NCI-H510A treated with DMSO at 0.1 percent for 48 hours (cell line): ENCODE data around the gene CLIC1.
A peak's percentile ranks its signal among the peaks of the same experiment; 100 is the strongest.

Experiments used
- DNase-seq: peaks from one replicate; lab custom pipeline; 2025; lab: John Stamatoyannopoulos, UW

The CLIC1 gene

DNA sequence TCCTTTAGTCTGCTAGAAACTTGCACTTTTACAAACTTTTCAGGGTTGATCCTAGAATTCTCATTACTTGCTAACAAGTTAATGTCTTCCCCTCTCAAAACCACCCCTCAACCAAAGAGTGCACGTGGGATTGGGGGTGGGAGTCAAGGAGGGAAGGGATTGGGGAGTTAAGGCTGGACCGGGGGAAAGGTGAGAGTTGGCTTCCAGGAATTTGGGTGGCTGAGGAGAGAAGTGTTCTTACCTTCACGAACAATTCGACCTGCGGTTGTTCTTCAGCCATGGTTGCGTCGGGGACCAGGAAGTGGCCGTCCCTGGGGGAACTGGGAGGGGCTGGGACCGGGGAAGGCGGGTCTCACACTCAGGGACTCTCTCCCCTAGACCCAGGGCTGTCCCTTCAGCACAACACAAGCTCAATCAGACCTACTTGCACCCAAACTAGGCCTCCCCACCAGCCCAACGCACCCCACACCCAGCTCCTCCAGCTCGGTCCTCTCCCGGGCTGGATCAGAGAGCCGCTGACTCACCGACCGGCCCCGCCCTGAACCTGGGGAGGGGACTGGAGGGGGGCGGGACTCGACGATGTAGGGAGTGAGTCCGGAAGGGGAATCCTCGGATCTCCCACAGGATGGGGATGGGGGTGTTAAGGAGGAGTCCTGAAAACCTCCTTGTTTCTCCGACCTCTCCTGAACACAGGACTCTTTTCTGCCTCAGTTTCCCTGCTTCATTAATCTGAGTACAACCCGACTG lies at the start of gene CLIC1:
Gene CLIC1 (minus strand): TSS at position 510 of the 747 bp plus-strand sequence. CDS start 230 bp downstream, at position 280.
- DNase-seq: peak; percentile 97

DNA sequence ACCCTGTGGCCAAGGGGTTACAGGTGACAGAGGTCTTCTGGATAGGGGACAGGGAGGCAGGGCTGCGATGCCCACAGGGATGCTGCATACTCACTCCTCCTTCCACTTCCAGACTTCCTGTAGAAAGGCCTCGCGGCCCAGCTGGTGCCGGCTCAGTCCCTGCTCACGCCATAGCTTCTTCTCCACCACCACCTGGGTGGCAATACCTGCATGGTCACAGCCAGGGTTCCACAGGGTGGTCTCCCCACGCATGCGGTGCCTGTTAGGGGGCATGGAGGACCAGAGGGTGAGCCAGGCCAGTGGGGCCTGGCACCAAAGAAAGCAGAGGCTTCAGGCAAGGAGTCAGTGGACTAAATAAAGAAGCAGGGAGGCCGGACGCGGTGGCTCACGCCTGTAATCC lies 49.1 kb upstream of the CLIC1 start:
- no peak for DNase-seq

DNA sequence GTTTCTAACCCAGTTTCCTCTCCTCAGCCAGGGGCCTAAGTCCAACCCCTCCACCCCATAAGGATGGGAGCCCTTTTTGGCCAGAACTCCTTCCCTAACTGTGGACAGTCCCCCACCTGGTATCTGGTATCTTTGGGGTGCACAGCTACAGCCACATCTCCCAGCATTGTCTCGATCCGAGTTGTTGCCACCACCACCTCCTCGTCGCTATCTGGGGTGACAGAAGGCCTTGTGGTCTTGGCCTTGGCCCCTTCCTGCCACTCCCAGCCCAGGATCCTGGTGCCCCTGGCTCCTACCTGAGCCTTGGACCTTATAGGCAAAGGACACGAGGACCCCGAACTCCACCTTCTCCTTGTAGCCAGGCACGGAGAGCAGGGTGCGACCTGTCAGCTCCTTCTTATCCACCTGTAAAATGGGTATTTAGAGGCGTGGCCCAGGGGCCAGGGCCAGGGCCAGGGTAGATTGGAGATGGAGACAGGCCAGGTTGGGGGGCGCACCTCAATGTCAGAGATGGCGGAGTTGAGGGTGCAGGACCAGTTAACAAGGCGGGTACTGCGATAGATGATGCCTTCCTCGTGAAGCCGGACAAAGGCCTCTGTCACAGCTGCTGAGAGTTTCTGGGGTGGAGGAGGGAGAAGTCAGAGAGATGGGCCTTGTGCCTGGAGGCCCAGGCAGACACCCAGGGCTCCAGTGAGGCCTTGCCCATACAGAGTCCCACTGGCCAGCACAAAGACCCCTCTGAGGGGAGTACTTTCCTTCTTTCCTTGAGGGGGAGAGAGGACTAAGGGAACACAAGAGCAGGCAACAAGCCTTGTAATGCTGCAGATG lies 48.0 kb upstream of the CLIC1 start:
- no peak for DNase-seq

DNA sequence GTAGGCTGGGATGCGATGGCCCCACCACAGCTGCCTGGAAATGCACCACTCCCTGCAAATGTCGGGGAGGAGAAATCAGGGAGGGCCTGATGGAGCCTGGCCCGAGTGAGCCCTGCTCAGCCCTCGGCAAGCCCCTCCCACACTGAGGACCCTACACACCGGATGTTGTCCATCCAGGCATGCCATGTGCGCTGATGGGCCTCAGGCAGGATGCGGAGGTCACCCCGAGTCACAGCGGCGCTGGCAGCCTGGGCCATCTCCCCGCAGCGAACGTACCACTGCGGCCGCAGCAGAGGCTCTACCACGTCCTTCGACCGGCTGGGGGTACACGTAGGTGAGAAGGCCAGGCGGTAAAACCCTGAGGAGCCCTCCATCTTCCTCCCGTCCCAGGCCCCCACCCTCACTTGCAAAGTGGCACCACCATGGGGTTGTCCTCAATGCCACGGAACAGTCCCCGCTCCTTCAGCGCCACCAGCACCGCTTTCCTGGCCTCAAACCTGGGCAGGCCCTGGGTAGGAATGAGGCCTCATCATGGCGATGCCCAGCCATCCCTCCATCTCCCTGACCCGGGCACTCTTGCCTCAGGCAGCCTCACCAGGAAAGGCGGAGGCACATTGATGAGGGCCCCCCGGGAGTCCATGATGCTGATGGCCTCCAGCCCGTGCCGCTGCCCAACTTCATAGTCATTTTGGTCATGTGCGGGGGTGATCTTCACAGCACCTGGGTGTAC lies 46.0 kb upstream of the CLIC1 start:
- no peak for DNase-seq

DNA sequence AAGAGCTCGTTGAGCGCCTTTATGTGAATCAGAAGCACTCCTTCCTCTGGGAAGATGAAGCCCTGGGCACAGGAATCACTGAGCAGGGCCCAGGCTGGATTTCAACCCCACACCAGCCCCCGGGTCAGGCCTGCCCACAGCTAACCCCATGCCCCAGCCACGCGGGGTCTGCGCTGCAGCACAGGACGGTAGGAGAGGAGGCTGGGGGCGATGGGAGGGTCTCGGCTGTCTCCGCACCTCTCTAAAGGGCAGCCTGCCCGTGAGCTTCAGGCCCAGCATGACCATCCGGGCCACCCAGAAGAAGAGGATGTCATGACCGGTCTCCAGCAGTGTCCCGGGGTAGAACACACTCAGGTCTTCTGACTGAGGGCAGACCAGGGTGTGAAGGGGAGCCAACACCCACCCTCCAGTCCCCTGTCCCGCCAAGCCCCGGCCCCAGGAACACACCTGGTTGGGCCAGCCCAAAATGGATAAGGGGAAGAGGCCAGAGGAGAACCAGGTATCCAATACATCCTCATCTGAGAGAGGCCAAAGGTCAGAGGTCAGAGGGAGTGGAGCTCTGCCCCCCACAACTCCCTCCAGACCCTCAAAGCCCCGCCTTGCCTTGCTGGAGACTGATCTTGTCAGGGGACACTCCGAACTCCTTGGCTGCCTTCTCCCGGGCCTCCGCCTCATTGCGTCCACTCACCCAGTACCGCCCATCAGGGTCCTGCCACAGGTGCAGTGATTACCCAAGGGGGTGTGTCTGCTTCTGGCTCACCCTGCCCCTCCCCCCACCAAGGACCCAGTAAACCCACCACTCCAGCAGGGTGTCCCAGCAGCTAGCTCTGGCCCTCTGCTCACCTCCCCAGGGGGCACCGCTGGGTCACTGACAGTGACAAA lies 45.2 kb upstream of the CLIC1 start:
- DNase-seq: no peak

DNA sequence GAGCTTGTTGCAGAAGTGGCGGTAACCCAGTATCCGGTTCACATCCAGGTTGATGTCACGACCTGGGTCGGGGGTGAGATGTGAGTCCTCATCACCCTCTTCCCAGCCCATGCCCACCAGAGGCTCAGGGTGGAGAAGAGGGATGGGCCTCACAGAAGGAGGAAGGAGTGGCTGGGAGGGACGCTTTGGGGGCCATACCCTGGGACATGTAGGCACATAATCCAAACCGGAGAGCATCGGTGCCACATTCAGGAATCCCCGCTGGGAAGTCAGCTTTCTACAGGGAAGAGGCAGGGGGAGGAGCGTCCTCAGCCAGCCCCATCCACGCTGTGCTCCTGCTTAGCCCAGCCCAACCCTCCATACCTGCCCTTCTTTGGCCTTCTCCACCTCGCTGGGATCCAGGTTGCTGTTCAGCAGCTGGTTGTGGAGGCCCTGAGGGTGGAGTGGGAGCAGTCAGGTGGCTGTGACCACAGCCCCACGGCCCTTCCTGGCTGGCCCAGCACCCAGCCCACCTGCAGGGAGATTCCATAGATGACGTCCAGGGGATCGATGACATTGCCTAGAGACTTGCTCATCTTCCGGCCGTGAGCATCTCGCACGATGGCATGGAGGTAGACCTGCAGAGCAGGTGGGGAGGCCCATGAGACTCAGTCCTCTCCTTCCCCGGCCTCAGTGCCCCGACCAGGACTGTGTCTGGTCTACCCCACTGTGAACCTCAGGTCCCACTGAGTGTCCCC lies 44.3 kb upstream of the CLIC1 start:
- no peak for DNase-seq

DNA sequence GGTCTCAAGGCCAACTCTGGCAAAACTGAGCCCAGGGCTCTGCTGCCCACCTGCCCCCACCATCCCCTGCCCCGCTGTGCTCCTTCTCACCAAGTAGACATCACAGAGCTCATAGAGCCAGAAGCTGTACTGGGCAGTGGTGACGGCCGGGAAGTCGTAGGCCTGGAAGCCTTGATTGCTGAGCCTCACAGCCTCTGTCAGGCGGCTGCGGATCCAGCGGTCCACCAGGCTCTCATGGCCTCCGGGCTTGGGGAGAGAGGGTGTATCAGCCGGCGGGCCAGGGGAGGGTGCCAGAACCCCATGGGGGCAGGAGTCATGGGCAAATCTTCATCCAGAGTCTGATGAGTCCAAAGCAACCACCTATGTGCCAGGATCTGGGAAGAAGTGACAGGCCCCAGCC lies 43.6 kb upstream of the CLIC1 start:
- no peak for DNase-seq

DNA sequence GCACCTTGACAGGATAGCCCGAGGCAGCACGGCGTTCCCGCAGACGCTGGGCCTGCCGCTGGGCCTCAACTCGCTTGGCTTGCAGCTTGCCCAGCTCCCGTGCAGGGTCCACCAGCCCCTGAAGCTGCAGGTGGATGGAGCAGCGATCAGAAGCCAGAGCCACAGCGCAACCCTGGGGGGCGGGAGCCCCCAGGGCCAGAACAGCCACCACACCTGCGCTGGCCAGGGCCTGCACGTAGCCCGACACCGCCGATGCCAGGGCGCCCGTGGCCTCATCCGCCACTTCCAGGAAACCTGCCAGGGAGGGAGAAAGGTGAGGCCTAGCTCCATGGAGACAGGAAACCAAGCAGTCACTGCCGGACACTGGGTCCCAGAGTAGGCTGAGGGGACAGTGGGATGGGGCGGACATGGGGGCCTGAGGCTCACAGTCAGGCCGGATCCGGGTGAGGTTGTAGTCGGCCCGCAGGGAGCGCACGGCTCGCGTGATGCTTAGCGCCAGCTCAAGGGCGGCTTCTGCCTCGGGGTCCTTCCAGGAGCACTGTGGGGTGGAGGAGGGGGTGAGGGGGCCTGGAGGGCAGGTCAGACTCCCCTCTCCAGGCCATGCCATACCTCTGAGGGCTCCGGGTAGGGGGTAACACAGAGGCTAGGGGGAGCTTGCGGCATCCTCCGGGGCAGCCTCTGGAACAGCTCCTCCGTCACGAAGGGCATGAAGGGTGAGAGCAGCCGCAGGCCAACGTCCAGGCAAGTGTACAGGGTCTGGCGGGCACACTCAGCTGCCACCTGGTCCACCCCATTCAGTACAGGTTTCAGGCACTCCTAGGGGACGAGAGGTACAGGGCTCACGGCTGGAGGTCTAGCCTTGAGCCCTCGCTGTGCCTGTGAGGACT lies 42.9 kb upstream of the CLIC1 start:
- no peak for DNase-seq

DNA sequence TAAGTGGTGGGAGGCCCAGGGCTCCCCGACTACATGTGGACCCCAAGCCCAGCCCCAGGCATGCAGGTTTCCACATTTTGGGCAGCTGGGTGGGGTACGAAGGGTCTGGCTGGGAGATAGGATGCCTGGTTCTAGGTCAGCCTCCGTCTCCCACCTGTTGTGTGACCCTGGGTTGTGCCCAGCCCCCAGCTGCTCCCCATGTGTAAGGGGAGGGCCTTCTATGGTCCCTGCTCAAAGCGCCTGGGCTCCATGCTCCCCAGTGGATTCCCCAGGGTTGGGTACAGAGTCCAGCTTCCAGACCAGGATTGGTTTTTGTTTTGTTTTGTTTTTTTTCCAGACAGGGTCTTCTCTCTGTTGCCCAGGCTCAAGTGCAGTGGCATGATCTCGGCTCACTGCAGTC lies 41.9 kb upstream of the CLIC1 start:
- no peak for DNase-seq

DNA sequence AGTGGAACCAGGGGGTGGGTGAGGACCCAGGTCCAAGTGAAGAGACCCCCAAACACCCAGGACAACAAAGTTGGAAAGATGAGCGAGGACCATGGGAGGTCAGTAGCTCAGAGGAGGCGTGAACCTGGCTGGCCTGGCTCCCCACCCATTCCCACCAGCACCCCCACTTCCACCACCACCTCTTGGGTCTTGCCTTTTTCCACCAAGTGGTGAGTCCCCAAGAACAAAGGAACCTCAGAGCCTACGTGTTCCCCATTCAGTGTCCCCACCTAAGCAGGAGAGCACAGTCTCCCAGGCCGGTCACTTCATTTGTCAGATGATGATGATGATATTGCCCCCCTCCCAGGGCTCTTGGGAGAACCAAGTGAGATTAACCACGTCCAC lies 41.3 kb upstream of the CLIC1 start:
- DNase-seq: no peak

DNA sequence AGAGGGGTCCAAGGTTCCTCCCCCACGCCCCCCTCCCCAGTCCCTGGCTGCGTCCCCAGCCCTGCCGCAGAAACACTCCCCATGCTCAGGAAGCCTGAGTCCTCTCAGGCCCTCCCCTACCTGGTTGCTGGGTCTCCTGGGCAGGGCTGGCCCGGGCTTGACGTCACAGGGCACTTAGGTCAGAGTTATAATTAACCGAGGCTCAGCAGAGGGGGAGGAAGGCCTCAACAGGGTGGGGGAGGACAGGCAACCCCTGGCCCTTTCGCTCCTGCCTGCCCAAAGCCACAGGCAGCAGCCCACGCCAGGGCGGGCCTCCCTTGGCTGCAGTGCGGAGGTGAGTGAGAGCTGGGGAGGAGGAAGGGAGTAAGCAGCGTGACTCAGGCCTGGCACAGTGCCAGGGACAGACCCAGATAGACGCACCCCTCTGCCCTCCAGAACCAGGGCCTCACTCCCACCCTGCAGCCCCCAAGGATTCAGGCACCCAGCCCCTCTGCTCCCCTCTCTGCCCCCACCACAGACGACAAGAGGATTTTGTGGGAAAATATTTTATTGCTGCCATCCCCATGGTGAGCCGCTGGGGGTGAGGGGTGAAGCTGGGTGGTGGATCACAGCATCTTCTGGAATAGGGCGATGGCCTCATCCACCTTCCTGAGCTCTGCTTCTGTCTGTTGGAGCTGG lies 40.8 kb upstream of the CLIC1 start, which contains the start of gene VWA7:
Gene VWA7 (minus strand): TSS at position 340 of the 678 bp plus-strand sequence. CDS start 549 bp downstream, outside the sequence.
- peak; percentile 97 for DNase-seq

DNA sequence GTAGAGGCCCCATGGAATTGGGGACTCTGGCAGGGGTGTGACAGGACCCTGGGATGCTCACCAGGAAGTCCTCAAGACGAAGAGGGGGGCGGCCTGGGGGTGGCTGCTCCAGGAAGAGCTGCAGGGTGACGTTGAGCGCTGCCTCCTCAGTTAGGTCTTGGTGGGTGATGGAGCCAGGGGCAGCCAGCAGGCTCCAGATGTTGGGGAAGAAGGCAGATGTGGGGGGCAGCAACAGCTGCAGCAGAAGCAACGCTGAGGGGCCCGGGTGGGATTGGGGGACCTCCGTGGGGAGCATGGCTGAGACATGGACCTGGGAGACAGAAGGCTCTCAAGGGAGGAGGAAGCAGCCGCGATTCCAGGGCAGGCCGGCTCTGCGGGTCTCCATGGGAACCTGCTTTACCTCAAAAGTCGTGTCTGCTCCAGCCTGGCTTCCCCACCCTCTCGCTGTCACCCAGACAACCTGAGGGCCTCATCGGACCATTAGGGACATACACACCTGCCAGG lies 40.2 kb upstream of the CLIC1 start:
- DNase-seq: no peak

DNA sequence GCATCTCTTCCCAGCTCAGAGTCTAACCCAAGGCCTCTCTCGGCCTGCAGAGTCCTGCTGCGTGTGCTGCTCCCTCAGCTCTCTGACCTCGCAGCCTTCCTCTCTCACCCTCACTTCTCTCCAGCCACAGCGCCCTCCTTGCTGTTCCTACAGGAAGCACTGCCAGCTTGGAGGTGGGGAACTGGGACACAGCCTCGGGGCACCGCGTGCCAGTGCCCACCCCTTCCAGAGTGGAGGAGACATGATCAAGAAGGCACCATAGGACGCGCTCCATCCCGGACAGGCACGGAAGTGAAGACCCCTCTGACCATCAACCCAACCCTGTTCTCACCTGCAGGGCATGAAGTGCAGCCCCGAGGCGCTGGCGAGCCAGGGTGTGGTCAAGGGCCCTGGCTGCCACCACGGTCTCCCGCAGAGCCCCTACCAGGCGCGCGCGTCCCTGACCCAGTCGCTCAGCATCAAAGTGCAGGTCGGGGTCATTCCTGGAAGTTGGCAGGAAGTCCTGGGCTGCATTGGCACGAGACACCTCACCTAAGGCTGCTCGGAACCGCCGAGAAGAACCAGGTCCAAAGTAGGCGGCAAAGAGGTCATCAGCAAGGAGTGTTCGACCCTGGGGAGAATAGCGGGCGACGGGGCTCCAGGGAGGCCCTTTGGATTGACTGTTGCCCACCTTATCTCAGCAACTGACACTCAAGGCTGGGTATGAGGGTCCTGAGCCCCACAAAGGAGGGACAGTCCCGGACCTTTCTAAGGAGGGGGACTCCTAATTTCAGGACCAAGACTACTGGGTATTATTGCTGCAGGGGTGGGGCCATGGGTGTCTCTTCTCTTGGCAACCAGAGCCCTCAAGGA lies 39.5 kb upstream of the CLIC1 start:
- no peak for DNase-seq

DNA sequence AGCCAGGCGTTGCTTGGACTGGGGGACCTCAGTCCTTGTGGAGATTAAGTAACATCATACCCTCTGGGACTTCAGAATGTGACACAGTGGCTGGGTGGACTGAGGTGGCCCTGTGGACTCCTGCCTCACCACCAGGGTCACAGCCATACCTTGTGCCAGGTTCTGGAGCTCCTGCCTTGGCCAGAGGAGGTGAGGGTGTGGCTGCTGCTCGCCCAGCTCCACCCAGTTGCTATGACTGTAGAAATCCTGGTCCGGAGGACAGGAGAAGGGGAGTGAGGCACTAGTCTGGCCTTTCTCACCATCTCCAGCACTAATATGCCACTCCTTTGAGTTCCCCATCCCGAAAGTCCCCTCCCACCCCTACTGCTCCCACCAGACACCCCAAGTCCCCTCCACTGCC lies 38.9 kb upstream of the CLIC1 start:
- no peak for DNase-seq

DNA sequence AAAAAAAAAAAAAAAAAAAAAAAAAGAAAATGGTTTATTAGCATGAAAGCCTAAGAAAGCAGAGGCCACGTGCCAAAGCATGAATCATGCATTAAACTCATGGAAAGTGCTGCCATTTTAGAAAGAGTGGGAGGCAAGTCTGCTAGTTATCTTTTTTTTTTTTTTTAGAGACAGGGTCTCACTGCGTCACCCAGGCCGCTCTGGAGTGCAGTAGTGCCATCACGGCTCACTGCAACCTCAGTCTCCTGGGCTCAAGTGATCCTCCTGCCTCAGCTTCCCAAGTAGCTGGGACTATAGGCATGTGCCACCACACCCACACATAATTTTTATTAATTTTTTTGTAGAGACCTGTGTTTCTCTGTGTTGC lies 35.6 kb upstream of the CLIC1 start:
- no peak for DNase-seq

DNA sequence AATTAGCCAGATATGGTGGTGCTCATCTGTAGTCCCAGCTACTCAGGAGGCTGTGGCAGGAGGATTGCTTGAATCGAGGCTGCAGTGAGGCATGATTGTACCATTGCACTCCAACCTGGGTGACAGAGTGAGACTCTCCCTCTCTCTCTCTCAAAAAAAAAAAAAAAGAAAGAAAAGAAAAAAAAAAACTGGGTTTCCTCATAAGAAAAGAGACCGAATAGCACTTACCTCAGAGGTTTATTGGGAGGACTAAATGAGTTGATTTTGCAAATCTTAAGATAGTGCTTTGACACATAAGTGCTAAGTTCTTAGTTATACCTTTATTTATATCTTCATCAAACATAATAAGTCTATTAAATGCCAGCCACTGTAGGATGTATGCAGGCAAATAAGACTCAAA lies 34.5 kb upstream of the CLIC1 start:
- no peak for DNase-seq

DNA sequence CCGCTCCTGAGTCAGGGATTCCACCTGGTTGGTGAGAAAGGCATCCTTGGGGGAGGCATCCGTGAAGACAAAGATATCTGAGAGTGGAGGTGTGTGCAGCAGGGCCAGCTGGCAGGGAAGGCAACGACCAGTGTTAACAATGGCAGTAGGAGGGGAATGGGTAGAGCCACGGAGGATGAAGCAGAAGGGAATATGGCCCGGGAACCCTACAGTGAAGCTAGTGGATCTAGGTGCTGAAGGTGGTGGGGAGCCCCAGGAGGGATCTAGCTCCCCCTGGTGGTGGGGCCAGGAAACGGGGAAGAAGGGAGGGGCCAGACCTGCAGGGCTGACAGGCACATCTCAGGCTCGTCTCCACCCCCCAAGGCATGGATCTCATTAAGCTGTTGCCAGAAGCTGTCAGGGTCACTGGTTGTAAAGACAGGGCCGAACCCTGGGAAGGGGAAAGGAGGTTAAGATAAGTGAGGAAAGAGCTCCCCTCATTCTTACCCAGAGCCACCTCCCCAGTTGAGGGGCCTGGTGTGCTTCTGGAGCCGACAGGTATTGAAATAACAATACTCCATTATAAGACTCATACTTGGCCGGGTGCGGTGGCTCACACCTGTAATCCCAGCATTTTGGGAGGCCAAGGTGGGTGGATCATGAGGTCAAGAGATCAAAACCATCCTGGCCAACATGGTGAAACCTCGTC lies 33.5 kb upstream of the CLIC1 start:
- DNase-seq: peak; percentile 57
